ENCODE data around the gene LUZP4. TPM values are rescaled to one million over a fixed set of nuclear protein-coding genes. Genes with fewer than 3 reads are reported as not detected.
"Not testable (repeated sequence)": the region's sequence is repeated elsewhere in the genome, so short reads cannot be mapped to it uniquely, and the experiment has no call there.

LUZP4 gene
- total and polyA plus RNA-seq, 2 of the 13 experiments (the other 11 are each of a cell fraction or from before 2014, with no cell fraction given): not detected

GRCh38 chrX:115324194-115324593 lies 34.7 kb downstream of the LUZP4 start:
- FAIRE-seq (no peak), DNase-seq (ENCODE audit: low spot score) (no peak), ATAC-seq (no peak)
- no peak overlapping the region for H3K9ac ChIP-seq (ENCODE audit: insufficient read depth, low read depth, low read length)
- ChIA-PET POLR2A (no interaction called here), CTCF (ENCODE audit: low intra/inter-chr PET ratio, low total read pairs) (no interaction called here)
- intact Hi-C loops (cut with micrococcal nuclease; ENCODE audit: unreplicated experiment): no loop called here
- H4K20me1 ChIP-seq (ENCODE audit: insufficient read depth, low read length): no peaks in the 10 kb centered on the region
- no peak overlapping the region for H3K27ac ChIP-seq (ENCODE audit: extremely low read length, insufficient read depth, low read length)
- WGBS (ENCODE audit: low lambda C conversion rate): 82% methylated on average over 1 of the region's 3 CpGs
- no peak overlapping the region for H3K4me3 ChIP-seq (replicated peaks in 1 of 3; ENCODE audit: insufficient read depth in 1 of 3, low read depth in 2 of 3, low read length in 3 of 3)
- no peaks in the 10 kb centered on the region for H3K36me3 ChIP-seq (replicated peaks in 1 of 2; ENCODE audit: control insufficient read depth in 1 of 2, insufficient read depth in 2 of 2, low read length in 2 of 2)
- BruUV-seq (replicated peaks): no TSS peak
- in situ Hi-C loops (cut with HindIII; ENCODE audit: extremely low pct_ligation_motif_present, low pct_unique_long_range_greater_than_20kb): no loop called here
- no peak overlapping the region for H3K4me2 ChIP-seq (ENCODE audit: low read depth, low read length)
- H2AFZ ChIP-seq (ENCODE audit: low read length): no peak overlapping the region
- H3K4me1 ChIP-seq (ENCODE audit: insufficient read depth, low read length): no peaks in the 10 kb centered on the region
- no peaks in the 10 kb centered on the region for H3K27me3 ChIP-seq (ENCODE audit: control insufficient read depth in 1 of 2, insufficient read depth in 2 of 2, low read length in 2 of 2)
- no peak for TF ChIP-seq ZNF580 (CRISPR knock-in tag; IDR thresholded peaks at IDR 0.05; ENCODE audit: borderline replicate concordance, low read depth)
- no peak for TF ChIP-seq ZNF256 (CRISPR knock-in tag; conservative IDR thresholded peaks at IDR 0.05)
- no peak for TF ChIP-seq ZNF777 (CRISPR knock-in tag; IDR thresholded peaks at IDR 0.05)
- TF ChIP-seq ZNF672 (CRISPR knock-in tag; IDR thresholded peaks at IDR 0.05): no peak
- TF ChIP-seq SUZ12 (IDR thresholded peaks at IDR 0.05; ENCODE audit: low read depth, low read length): no peak
- TF ChIP-seq ZNF574 (CRISPR knock-in tag; IDR thresholded peaks at IDR 0.05): no peak
- TF ChIP-seq TARDBP (CRISPR knock-in tag; IDR thresholded peaks at IDR 0.05): no peak
- no peak for TF ChIP-seq KLF12 (CRISPR knock-in tag; IDR thresholded peaks at IDR 0.05; ENCODE audit: borderline replicate concordance)
- TF ChIP-seq CBX5 (CRISPR knock-in tag; IDR thresholded peaks at IDR 0.05; ENCODE audit: borderline replicate concordance): no peak
- no peak for TF ChIP-seq RFX3 (CRISPR knock-in tag; IDR thresholded peaks at IDR 0.05)
- no peak for TF ChIP-seq ZNF138 (CRISPR knock-in tag; IDR thresholded peaks at IDR 0.05; ENCODE audit: low read depth)
- TF ChIP-seq ZNF510 (CRISPR knock-in tag; IDR thresholded peaks at IDR 0.05; ENCODE audit: low read depth): no peak
- TF ChIP-seq ZNF761 (CRISPR knock-in tag; conservative IDR thresholded peaks at IDR 0.05): no peak
- no peaks in the 10 kb centered on the region for H3K9me3 ChIP-seq (ENCODE audit: low read length)
- no peaks in the 10 kb centered on the region for H3K79me2 ChIP-seq (ENCODE audit: insufficient read depth, low read length)

GRCh38 chrX:115329282-115329681 lies 39.8 kb downstream of the LUZP4 start:
- ATAC-seq; FAIRE-seq; H3K4me2 ChIP-seq (ENCODE audit: low read depth, low read length); H3K27me3 ChIP-seq (ENCODE audit: control insufficient read depth in 1 of 2, insufficient read depth in 2 of 2, low read length in 2 of 2); BruUV-seq (replicated peaks); H3K9ac ChIP-seq (ENCODE audit: insufficient read depth, low read depth, low read length); H3K9me3 ChIP-seq (ENCODE audit: low read length); intact Hi-C loops (cut with micrococcal nuclease; ENCODE audit: unreplicated experiment); CTCF ChIA-PET (ENCODE audit: low intra/inter-chr PET ratio, low total read pairs); H3K27ac ChIP-seq (ENCODE audit: extremely low read length, insufficient read depth, low read length); H3K4me1 ChIP-seq (ENCODE audit: insufficient read depth, low read length); in situ Hi-C loops (cut with HindIII; ENCODE audit: extremely low pct_ligation_motif_present, low pct_unique_long_range_greater_than_20kb); H3K4me3 ChIP-seq (replicated peaks in 1 of 3; ENCODE audit: insufficient read depth in 1 of 3, low read depth in 2 of 3, low read length in 3 of 3); H2AFZ ChIP-seq (ENCODE audit: low read length); H3K79me2 ChIP-seq (ENCODE audit: insufficient read depth, low read length); H3K36me3 ChIP-seq (replicated peaks in 1 of 2; ENCODE audit: control insufficient read depth in 1 of 2, insufficient read depth in 2 of 2, low read length in 2 of 2); DNase-seq (ENCODE audit: low spot score); H4K20me1 ChIP-seq (ENCODE audit: insufficient read depth, low read length); POLR2A ChIA-PET: not testable (repeated sequence)
- WGBS (ENCODE audit: low lambda C conversion rate): no CpG with 5 or more reads among the region's 4 CpGs
